Muscle of leg (tissue), 11 donors: ENCODE measurements around the gene AVEN. TPM values are rescaled to one million over a fixed set of nuclear protein-coding genes. Genes with fewer than 3 reads are reported as not detected.

Experiments
- DNase-seq: peaks from one replicate; pipeline ENCODE4 v3.0.0; 2013
- H3K27ac ChIP-seq: one replicate; pipeline ENCODE4 v1.5.1; 2013; ENCODE audit warnings: mild to moderate bottlenecking, low read length, control low read depth
- H3K27me3 ChIP-seq: one replicate; pipeline ENCODE4 v1.6.1; 2013; ENCODE audit warnings: low read length; ENCODE audit not compliant: control insufficient read depth, insufficient read depth
- H3K36me3 ChIP-seq: one replicate; pipeline ENCODE4 v1.6.1; 2013; ENCODE audit warnings: low read length; ENCODE audit not compliant: control insufficient read depth, insufficient read depth
- H3K4me1 ChIP-seq: one replicate; pipeline ENCODE4 v1.6.1; 2013; ENCODE audit warnings: low read length; ENCODE audit not compliant: control insufficient read depth, insufficient read depth
- H3K4me3 ChIP-seq: one replicate; pipeline ENCODE4 v1.5.1; 2013; ENCODE audit warnings: low read length, control low read depth
- H3K9me3 ChIP-seq: replicated peaks from 2 replicates; pipeline ENCODE4 v1.6.1; 2013; ENCODE audit warnings: low read depth, low read length; ENCODE audit not compliant: control insufficient read depth
- WGBS: methylation state at CpG from one replicate; pipeline ENCODE4 v1.1.5; 2013; ENCODE audit warnings: missing lambda C conversion rate; ENCODE audit not compliant: insufficient coverage; 5-methylcytosine and 5-hydroxymethylcytosine counted together
- polyA plus RNA-seq, 8 donors: library from polyadenylated mRNA; unstranded; fragments of 120-200 nt; gene quantifications; one replicate each; pipeline versions ENCODE4 v1.2.1 to v1.2.3, GENCODE V29; 2013; ENCODE audit warnings: inconsistent platforms in 1 of 8, low replicate concordance in 1 of 8; ENCODE audit not compliant: insufficient read length in 8 of 8, insufficient read depth in 1 of 8
- total RNA-seq: library from RNA; stranded (reverse); fragments of 120-200 nt; gene quantifications from one replicate; pipeline ENCODE4 v1.2.4, GENCODE V29; 2013

Gene AVEN
- total and polyA plus RNA-seq, 9 donors: 16.7 to 22.8 (median 20.0) TPM

GRCh38 chr15:34046471-34047145 is 7.6 kb upstream of the AVEN start:
- Histone ChIP-seq H3K27me3 (no peaks in the 10 kb centered on the region), H3K27ac (no peak overlapping the region), H3K9me3 (peaks cover 6% of the 10 kb centered on the region), H3K4me1 (no peaks in the 10 kb centered on the region), H3K4me3 (no peak overlapping the region), H3K36me3 (no peaks in the 10 kb centered on the region)
- peak; percentile 14 for DNase-seq
- 79% methylated on average over 6 of the region's 16 CpGs for WGBS

GRCh38 chr15:34043813-34044212 is 4.8 kb upstream of the AVEN start:
- Histone ChIP-seq H3K27ac (no peak overlapping the region), H3K4me1 (no peaks in the 10 kb centered on the region), H3K36me3 (no peaks in the 10 kb centered on the region), H3K27me3 (no peaks in the 10 kb centered on the region), H3K4me3 (no peak overlapping the region), H3K9me3 (no peaks in the 10 kb centered on the region)
- no peak for DNase-seq
- WGBS: 80% methylated on average over 1 of the region's 2 CpGs

DNA sequence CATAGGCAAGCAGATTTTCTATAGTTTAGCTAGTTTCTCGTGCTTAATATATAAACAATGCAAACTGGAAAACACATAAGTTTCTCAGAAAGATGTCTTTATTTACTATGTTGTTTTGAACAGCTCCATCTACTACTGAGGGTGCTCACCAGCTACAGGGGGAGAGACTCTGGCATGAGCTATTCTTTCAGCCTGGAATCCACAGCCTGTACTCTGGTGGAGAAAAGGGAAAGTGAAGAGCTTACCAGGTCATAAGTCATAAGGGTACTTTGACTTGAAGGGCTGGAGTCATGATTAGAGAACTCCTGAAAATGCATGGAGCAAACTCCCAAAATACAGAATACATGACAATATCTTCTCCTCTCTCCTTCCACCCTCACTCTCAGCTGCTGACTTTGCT is 4.4 kb upstream of the AVEN start:
- DNase-seq: no peak
- H3K9me3 ChIP-seq: no peaks in the 10 kb centered on the region
- H3K27me3 ChIP-seq: no peaks in the 10 kb centered on the region
- no peak overlapping the region for H3K4me3 ChIP-seq
- no CpG with 5 or more reads among the region's 1 CpG for WGBS
- H3K4me1 ChIP-seq: no peaks in the 10 kb centered on the region
- no peaks in the 10 kb centered on the region for H3K36me3 ChIP-seq
- no peak overlapping the region for H3K27ac ChIP-seq

DNA sequence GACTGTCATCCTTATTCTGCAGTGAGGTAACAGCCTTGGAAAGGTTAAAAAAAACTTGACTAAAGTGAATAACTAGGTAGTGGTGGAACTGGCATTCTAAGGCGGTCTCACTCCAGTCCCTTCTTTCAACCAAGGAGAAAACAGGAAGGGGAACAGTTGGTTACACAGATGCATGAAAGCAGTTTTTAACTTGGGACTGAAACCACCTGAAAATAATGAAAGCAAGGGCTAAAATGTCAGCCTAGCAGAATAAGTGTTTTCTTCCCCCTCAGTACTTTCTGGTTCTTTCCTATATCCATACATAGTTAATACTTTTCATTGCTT is 748 bp upstream of the AVEN start:
- Histone ChIP-seq H3K27ac (no peak overlapping the region), H3K4me1 (no peaks in the 10 kb centered on the region)
- WGBS: no CpG with 5 or more reads among the region's 1 CpG

DNA sequence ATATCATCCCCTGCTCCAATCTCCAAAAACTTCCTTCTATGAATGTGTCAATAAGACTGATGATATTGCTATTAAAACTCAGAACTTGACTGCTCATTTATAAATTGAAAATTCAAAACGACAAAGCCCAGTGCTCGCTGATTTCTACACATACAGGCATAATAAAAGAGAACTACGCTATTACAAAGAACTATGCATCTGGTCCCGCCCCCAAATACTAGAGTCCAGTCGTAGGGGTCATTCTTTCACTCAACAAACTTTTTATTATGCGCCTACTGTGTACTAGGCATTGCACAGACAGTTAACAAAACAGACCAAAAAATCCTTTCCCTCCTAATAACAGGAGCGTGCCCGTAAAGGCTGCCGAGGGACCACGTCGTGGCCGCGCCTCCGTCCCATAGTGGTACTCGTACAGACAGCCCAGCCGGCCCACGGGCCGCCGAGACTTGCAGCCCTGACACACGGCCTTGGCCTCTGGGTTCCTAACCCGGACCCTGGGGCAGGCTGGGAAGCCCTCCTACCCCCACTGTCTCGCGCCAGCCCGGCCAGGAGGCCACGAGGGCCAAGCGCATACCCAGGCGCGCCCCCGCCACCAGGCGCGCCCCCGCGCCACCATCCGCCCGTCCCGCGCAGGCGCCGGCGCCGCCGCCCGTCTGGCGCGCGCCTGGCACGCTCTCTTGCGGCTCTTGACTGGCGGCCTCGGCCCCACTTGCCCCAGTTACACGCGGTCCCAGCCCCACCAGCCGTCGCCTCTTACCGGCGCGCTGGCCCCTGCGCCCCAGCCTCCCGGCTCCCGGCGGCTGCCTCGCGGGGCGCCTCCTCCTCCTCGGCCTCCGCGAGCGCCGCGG is 757 bp downstream of the AVEN start:
- DNase-seq: peak; percentile 93
- WGBS: under 1% methylated on average over 65 of the region's 70 CpGs
- H3K27me3 ChIP-seq: no peaks in the 10 kb centered on the region
- H3K36me3 ChIP-seq: no peaks in the 10 kb centered on the region
- no peaks in the 10 kb centered on the region for H3K9me3 ChIP-seq
- no peaks in the 10 kb centered on the region for H3K4me1 ChIP-seq
- peak overlapping the region; percentile 96 for H3K4me3 ChIP-seq
- H3K27ac ChIP-seq: peak overlapping the region; percentile 97

More for the DNA sequence above, 748 bp upstream of the AVEN start:
- no peaks in the 10 kb centered on the region for H3K27me3 ChIP-seq
- no peak for DNase-seq
- no peaks in the 10 kb centered on the region for H3K36me3 ChIP-seq
- no peaks in the 10 kb centered on the region for H3K9me3 ChIP-seq
- peak overlapping the region; percentile 38 for H3K4me3 ChIP-seq

DNA sequence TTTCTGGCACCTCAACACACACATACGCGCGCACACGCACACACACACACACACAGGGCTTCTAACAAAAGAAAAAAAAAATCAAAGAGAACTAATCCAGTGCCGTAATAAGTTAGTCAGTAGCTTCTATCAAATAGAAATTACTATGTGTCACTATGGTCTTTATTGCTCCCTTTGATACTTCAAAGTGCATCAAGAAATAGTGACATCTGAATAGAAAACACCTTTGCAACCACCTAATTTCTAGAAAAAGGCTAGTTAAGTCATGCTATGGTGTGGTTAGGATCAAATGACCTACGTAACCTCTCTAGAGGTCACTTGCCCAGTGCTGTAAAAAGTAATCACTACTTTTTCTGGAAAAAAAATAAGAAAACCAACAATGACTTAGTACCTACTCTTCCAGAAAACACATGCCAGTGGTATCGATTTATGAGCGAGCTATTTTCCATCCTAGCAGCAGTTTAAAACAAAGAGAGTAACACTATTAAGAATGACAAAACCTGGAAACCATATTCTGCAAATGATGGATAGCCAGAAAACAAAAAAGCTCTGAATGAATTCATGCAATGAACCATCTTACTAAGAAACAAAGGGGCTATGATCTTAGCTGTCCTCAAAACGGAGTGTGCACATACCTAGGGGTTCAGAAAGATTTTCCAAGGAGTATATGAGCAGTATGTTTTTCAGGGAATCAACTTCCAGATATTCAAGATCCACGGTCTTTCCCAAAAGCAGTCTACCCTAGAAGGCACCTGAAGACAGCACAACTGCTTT is 6.8 kb downstream of the AVEN start:
- no peak overlapping the region for H3K4me3 ChIP-seq
- WGBS: no CpG with 5 or more reads among the region's 10 CpGs

GRCh38 chr15:34027606-34028005 is 11.4 kb downstream of the AVEN start:
- Histone ChIP-seq H3K27me3 (no peaks in the 10 kb centered on the region), H3K27ac (no peak overlapping the region), H3K4me3 (no peak overlapping the region), H3K36me3 (no peaks in the 10 kb centered on the region), H3K4me1 (no peaks in the 10 kb centered on the region), H3K9me3 (peaks cover 3% of the 10 kb centered on the region)
- WGBS: 80% methylated on average over 2 of the region's 3 CpGs
- DNase-seq: no peak

More for the DNA sequence above, 6.8 kb downstream of the AVEN start:
- H3K27me3 ChIP-seq: no peaks in the 10 kb centered on the region
- no peak for DNase-seq
- H3K4me1 ChIP-seq: no peaks in the 10 kb centered on the region
- peaks cover 3% of the 10 kb centered on the region for H3K9me3 ChIP-seq
- H3K36me3 ChIP-seq: no peaks in the 10 kb centered on the region
- no peak overlapping the region for H3K27ac ChIP-seq

DNA sequence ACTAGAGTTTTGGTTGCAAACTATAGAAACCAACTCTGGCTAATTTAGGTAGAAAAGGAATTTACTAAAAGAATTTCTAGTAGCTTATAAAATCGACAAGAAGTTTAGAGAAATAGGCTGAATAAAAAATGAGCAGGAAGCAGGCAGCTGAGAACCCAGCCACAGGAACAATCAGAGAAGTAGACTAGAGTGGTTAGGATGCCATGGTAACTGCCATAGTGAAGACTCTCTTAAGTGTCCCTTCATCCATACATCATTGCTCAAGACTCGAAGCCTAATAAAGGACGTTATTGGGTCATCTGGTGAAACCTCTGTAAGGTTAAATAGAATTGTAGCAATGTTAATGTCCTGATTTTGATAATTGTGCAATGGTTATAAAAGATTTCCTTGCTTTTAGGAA is 13.8 kb downstream of the AVEN start:
- H3K9me3 ChIP-seq: peaks cover 3% of the 10 kb centered on the region
- WGBS: 67% methylated on average over 1 of the region's 3 CpGs
- H3K27me3 ChIP-seq: no peaks in the 10 kb centered on the region
- no peak overlapping the region for H3K4me3 ChIP-seq
- DNase-seq: no peak
- no peak overlapping the region for H3K27ac ChIP-seq
- H3K36me3 ChIP-seq: no peaks in the 10 kb centered on the region
- no peaks in the 10 kb centered on the region for H3K4me1 ChIP-seq

- no peak for DNase-seq
- no peak overlapping the region for H3K27ac ChIP-seq
- no CpG with 5 or more reads among the region's 1 CpG for WGBS
- peaks cover 3% of the 10 kb centered on the region for H3K9me3 ChIP-seq
- H3K27me3 ChIP-seq: no peaks in the 10 kb centered on the region
- no peaks in the 10 kb centered on the region for H3K36me3 ChIP-seq
- H3K4me3 ChIP-seq: no peak overlapping the region
- H3K4me1 ChIP-seq: no peaks in the 10 kb centered on the region
Observed at GRCh38 chr15:34023907-34024306, 15.1 kb downstream of the AVEN start.

GRCh38 chr15:34019369-34019990 is 19.5 kb downstream of the AVEN start:
- Histone ChIP-seq H3K27me3 (no peaks in the 10 kb centered on the region), H3K27ac (no peak overlapping the region), H3K4me3 (no peak overlapping the region), H3K36me3 (no peaks in the 10 kb centered on the region), H3K9me3 (no peaks in the 10 kb centered on the region), H3K4me1 (no peaks in the 10 kb centered on the region)
- DNase-seq: no peak
- WGBS: 85% methylated on average over 2 of the region's 3 CpGs
